Muscle layer of colon (tissue), 2 donors: ENCODE measurements around the gene MLKL.

Experiments used
- H3K27ac ChIP-seq: one replicate; pipeline ENCODE4 v1.7.0; 2013; ENCODE audit warnings: low read depth, mild to moderate bottlenecking, low read length, moderate library complexity
- H3K27me3 ChIP-seq, 2 donors: one replicate each; pipeline ENCODE4 v1.7.0; 2013; ENCODE audit warnings: low read length in 2 of 2, mild to moderate bottlenecking in 2 of 2; ENCODE audit not compliant: insufficient read depth in 2 of 2, control insufficient read depth in 1 of 2
- H3K36me3 ChIP-seq: one replicate; pipeline ENCODE4 v1.7.0; 2013; ENCODE audit warnings: mild to moderate bottlenecking, low read length; ENCODE audit not compliant: insufficient read depth
- H3K4me1 ChIP-seq: one replicate; pipeline ENCODE4 v1.7.0; 2013; ENCODE audit warnings: mild to moderate bottlenecking, low read length; ENCODE audit not compliant: insufficient read depth
- H3K4me3 ChIP-seq, 2 donors: one replicate each; pipeline ENCODE4 v1.7.0; 2013; ENCODE audit warnings: low read length in 2 of 2, low read depth in 1 of 2, mild to moderate bottlenecking in 1 of 2, moderate library complexity in 1 of 2
- H3K9ac ChIP-seq: one replicate; pipeline ENCODE4 v1.7.0; 2013; ENCODE audit warnings: low read length
- H3K9me3 ChIP-seq: one replicate; pipeline ENCODE4 v1.7.0; 2013; ENCODE audit warnings: mild to moderate bottlenecking, low read length
- donor health status: abdominal sarcoma.
- donor health status: Adenocarcinoma of cecum.

The MLKL gene

GRCh38 chr16:74718140-74718539 is 17.5 kb upstream of the MLKL start:
- H3K36me3 ChIP-seq, result no peaks in the 10 kb centered on the region
- H3K27ac ChIP-seq, result no peak overlapping the region
- no peaks in the 10 kb centered on the region for H3K4me1 ChIP-seq
- H3K9ac ChIP-seq, result no peak overlapping the region
- H3K27me3 ChIP-seq, result no peaks in the 10 kb centered on the region
- no peaks in the 10 kb centered on the region for H3K9me3 ChIP-seq
- no peak overlapping the region for H3K4me3 ChIP-seq

DNA sequence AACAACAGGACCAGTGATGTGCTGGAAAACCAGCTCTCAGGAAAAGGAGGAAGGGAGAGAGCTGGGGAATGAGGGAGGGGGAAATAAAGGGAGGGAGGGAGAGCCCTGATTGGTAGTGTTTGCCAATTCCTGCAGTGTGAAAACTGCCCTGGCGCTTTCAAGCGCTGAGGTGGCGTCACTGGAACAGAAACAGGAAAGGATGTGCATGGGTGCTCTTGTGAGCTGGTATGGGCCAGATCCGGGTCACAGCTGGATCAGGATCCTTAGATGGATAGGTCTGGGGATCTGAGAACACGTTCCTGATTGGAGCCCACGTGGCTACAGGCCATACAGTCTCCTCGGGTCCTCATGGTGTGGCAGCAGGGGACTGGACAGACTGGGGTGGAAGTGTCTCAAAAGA is 16.7 kb upstream of the MLKL start:
- H3K4me3 ChIP-seq, result no peak overlapping the region
- H3K4me1 ChIP-seq, result no peaks in the 10 kb centered on the region
- H3K9me3 ChIP-seq, result no peaks in the 10 kb centered on the region
- H3K27ac ChIP-seq, result no peak overlapping the region
- no peak overlapping the region for H3K9ac ChIP-seq
- H3K36me3 ChIP-seq, result no peaks in the 10 kb centered on the region
- no peaks in the 10 kb centered on the region for H3K27me3 ChIP-seq

- H3K4me3 ChIP-seq, result no peak overlapping the region
- no peaks in the 10 kb centered on the region for H3K4me1 ChIP-seq
- no peaks in the 10 kb centered on the region for H3K36me3 ChIP-seq
- no peak overlapping the region for H3K27ac ChIP-seq
- H3K9ac ChIP-seq, result no peak overlapping the region
- H3K27me3 ChIP-seq, result no peaks in the 10 kb centered on the region
- no peaks in the 10 kb centered on the region for H3K9me3 ChIP-seq
These were observed 15.7 kb upstream of the MLKL start for GRCh38 chr16:74716355-74716754.

DNA sequence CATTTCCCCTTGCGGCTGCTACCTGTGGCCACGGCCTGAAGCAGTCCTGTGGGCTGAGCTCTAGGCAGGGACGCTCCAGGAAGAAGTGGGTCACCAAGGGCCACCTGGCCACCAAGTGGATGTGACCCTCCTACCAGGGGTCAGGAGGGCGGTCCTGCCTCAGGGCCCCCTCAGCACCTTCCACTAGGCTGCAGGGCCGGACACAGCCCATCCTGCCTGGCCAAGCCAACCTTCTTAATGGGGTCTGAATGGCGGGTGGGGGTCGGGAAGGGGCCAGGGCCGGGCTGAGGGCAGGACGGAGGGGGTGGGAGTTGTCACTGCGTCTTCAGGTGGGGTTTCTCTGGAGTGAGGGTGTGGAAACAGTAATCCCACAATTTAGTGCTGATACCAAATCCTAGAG is 13.2 kb upstream of the MLKL start:
- H3K27ac ChIP-seq, result no peak overlapping the region
- no peaks in the 10 kb centered on the region for H3K9me3 ChIP-seq
- H3K9ac ChIP-seq, result no peak overlapping the region
- no peaks in the 10 kb centered on the region for H3K36me3 ChIP-seq
- no peak overlapping the region for H3K4me3 ChIP-seq
- no peaks in the 10 kb centered on the region for H3K4me1 ChIP-seq
- H3K27me3 ChIP-seq, result no peaks in the 10 kb centered on the region

DNA sequence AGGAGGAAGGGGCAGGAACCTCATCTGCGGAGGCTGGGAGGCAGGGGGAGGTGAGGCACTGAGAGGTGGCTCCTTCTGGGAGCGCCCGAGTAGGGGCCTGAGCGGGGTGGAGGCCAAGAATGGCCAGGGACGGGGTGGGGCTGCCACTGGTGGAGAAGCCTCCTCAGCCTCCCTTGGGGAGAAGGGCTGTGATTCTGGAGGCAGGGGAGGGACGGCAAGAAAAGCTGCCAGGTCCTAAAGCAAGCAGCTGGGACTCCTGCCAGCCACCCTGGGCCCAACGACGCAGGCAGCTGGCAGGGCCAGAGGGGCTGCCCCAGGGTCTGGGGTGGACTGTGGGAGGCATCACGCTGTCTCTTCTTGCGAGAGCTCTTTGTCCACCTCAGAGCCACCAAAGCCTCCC is 12.7 kb upstream of the MLKL start:
- Histone ChIP-seq H3K27ac (no peak overlapping the region), H3K9me3 (no peaks in the 10 kb centered on the region), H3K27me3 (no peaks in the 10 kb centered on the region), H3K36me3 (no peaks in the 10 kb centered on the region), H3K4me1 (no peaks in the 10 kb centered on the region), H3K4me3 (no peak overlapping the region), H3K9ac (no peak overlapping the region)

- no peak overlapping the region for H3K4me3 ChIP-seq
- H3K27ac ChIP-seq, result no peak overlapping the region
- H3K36me3 ChIP-seq, result no peaks in the 10 kb centered on the region
- no peaks in the 10 kb centered on the region for H3K9me3 ChIP-seq
- no peak overlapping the region for H3K9ac ChIP-seq
- no peaks in the 10 kb centered on the region for H3K27me3 ChIP-seq
- H3K4me1 ChIP-seq, result no peaks in the 10 kb centered on the region
These were observed 11.3 kb upstream of the MLKL start for GRCh38 chr16:74711938-74712337.

GRCh38 chr16:74710401-74710800 is 9.7 kb upstream of the MLKL start:
- H3K9me3 ChIP-seq, result no peaks in the 10 kb centered on the region
- no peak overlapping the region for H3K4me3 ChIP-seq
- H3K27me3 ChIP-seq, result no peaks in the 10 kb centered on the region
- H3K36me3 ChIP-seq, result no peaks in the 10 kb centered on the region
- H3K9ac ChIP-seq, result no peak overlapping the region
- H3K27ac ChIP-seq, result no peak overlapping the region
- H3K4me1 ChIP-seq, result no peaks in the 10 kb centered on the region

DNA sequence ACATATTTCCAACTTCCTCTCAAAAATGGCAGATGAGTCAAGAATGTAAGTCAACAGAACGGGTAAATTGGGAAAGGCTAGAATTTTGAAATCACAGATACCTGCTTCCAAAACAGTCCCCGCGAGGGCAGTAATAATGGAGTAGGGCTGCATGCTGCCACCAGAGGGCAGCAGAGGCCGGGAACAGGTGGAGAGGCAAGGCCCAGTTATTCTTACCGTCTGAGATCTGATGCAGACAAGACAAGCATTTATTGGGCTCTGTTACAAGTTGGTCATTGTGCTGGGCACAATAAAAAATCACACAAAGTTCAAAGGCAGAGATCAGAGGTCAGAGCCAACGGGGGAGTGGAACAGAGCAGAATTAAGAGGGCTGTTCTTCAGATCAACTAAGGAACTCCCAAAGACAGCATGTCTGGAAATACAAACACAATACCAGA is 8.8 kb upstream of the MLKL start:
- Histone ChIP-seq H3K9me3 (no peaks in the 10 kb centered on the region), H3K4me1 (no peaks in the 10 kb centered on the region), H3K9ac (no peak overlapping the region), H3K27ac (no peak overlapping the region), H3K4me3 (no peak overlapping the region), H3K27me3 (no peaks in the 10 kb centered on the region), H3K36me3 (no peaks in the 10 kb centered on the region)

DNA sequence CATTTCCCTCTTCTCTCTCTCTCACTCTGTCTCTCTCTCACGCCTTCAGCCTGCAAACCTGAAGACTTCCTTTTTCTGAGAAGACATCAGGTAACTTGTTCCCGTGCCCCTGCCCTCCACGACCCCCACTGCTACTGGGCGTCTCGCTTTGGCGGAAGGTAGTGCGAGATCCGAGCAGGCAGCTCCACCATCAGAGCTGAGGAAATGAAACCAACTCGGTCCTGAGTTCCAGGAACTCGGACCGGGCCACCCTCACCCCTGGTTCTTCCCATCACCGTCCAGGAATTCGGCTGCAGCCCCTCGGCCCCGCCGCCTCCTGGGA is 585 bp downstream of the MLKL start:
- H3K9ac ChIP-seq, result peak overlapping the region; percentile 42
- peak overlapping the region; percentile 55 to 84 for H3K4me3 ChIP-seq
- H3K9me3 ChIP-seq, result no peaks in the 10 kb centered on the region
- no peaks in the 10 kb centered on the region for H3K27me3 ChIP-seq
- peak overlapping the region; percentile 84 for H3K27ac ChIP-seq
- H3K4me1 ChIP-seq, result no peaks in the 10 kb centered on the region
- H3K36me3 ChIP-seq, result no peaks in the 10 kb centered on the region

- Histone ChIP-seq H3K4me3 (no peak overlapping the region), H3K27me3 (no peaks in the 10 kb centered on the region), H3K4me1 (no peaks in the 10 kb centered on the region), H3K27ac (no peak overlapping the region), H3K9me3 (no peaks in the 10 kb centered on the region), H3K9ac (no peak overlapping the region), H3K36me3 (no peaks in the 10 kb centered on the region)
These were observed 996 bp downstream of the MLKL start for GRCh38 chr16:74699666-74700065.

- no peak overlapping the region for H3K4me3 ChIP-seq
- no peaks in the 10 kb centered on the region for H3K4me1 ChIP-seq
- no peak overlapping the region for H3K9ac ChIP-seq
- H3K36me3 ChIP-seq, result no peaks in the 10 kb centered on the region
- no peak overlapping the region for H3K27ac ChIP-seq
- H3K9me3 ChIP-seq, result no peaks in the 10 kb centered on the region
- H3K27me3 ChIP-seq, result no peaks in the 10 kb centered on the region
These were observed 2.4 kb downstream of the MLKL start for GRCh38 chr16:74698222-74698621.

DNA sequence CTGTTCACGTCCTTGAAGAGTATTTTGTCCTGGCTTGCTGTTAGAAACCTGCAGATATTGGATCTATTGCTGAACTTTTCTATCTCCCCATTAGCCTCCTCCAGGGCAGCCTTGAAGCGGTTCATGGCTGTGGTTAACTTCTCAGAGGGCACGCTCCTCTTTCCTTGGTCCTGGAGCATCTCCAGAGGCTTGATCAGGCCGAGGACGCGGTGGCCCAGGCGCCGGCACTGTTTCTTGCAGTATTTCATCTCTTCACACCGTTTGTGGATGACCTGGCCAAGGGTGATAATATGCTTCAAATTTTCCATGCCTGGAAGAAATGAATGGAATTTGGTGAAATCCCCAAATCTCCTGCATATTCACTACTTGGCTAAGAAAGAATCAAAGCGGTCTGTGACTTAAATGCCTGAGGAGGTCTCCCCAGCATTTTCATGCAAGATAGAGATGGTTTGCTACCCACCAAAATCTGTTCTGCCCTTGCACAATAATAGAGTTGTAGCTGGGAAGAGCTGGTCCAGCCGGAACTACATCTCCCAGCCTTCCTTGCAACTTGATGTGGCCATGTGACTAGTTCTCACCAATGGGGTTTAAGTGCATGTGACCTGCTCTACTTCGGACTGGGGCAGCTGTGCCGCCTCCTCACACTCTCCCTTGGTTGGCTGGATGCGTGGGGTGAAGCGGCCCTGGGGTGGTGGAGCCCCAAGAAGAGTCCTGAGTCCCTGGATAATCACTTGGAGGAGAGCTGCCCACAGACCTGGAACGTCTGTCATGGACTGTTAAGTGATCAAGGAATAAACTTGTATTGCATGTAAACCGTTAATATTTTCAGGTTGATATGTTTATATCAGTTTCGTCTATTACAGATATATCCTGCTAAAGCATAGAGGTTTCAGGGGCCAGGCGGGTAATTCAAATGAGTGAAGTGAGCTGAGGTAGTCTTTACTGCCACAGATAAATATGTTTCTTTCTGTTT is 4.9 kb downstream of the MLKL start:
- Histone ChIP-seq H3K9me3 (no peaks in the 10 kb centered on the region), H3K4me3 (peak overlapping the region in 1 of 2 donors; percentile 76), H3K36me3 (peaks cover 12% of the 10 kb centered on the region), H3K27ac (no peak overlapping the region), H3K27me3 (no peaks in the 10 kb centered on the region), H3K9ac (peak overlapping the region; percentile 45), H3K4me1 (no peaks in the 10 kb centered on the region)
